HG02943 (cell line): ENCODE results near the gene SLC12A6.
"Not testable (repeated sequence)": the region's sequence is repeated elsewhere in the genome, so short reads cannot be mapped to it uniquely, and the experiment has no call there.

Experiments used
- ATAC-seq: cut with Tn5 transposase; IDR thresholded peaks from one replicate; pipeline ENCODE4 v1.9.1; 2021; ENCODE audit warnings: mild to moderate bottlenecking, low read depth, moderate library complexity; ENCODE audit not compliant: unreplicated experiment

The SLC12A6 gene

GRCh38 chr15:34337557-34338306 lies at the start of gene SLC12A6:
TSS of gene SLC12A6 (minus strand) at chr15:34337781. CDS start at chr15:34336680, 1,101 bp downstream.
- ATAC-seq, result peak; percentile 72

- ATAC-seq, result not testable (repeated sequence)
These were observed 44.4 kb upstream of the SLC12A6 start for GRCh38 chr15:34381829-34382521.

GRCh38 chr15:34380491-34380890 lies 42.9 kb upstream of the SLC12A6 start:
- not testable (repeated sequence) for ATAC-seq

- no peak for ATAC-seq
These were observed 39.3 kb upstream of the SLC12A6 start for GRCh38 chr15:34376856-34377255.

- ATAC-seq, result not testable (repeated sequence)
These were observed 38.0 kb upstream of the SLC12A6 start for GRCh38 chr15:34375541-34375940.

- no peak for ATAC-seq
These were observed 37.2 kb upstream of the SLC12A6 start for GRCh38 chr15:34374816-34375215.

- ATAC-seq, result no peak
These were observed 36.4 kb upstream of the SLC12A6 start for GRCh38 chr15:34373951-34374350.

GRCh38 chr15:34370643-34371042 lies 33.1 kb upstream of the SLC12A6 start:
- no peak for ATAC-seq

GRCh38 chr15:34370129-34370528 lies 32.5 kb upstream of the SLC12A6 start:
- no peak for ATAC-seq

- peak; percentile 79 for ATAC-seq
These were observed 29.8 kb upstream of the SLC12A6 start, which contains the start of gene LPCAT4 for GRCh38 chr15:34367101-34368081. TSS of gene LPCAT4 (minus strand) at chr15:34367196. CDS start at chr15:34367100, 96 bp downstream.

GRCh38 chr15:34366271-34367065 lies 28.9 kb upstream of the SLC12A6 start:
- ATAC-seq, result peak; percentile 3

- no peak for ATAC-seq
These were observed 28.3 kb upstream of the SLC12A6 start for GRCh38 chr15:34365836-34366235.

GRCh38 chr15:34365091-34365825 lies 27.7 kb upstream of the SLC12A6 start:
- ATAC-seq, result no peak

GRCh38 chr15:34364041-34364440 lies 26.5 kb upstream of the SLC12A6 start:
- no peak for ATAC-seq

- no peak for ATAC-seq
These were observed 24.6 kb upstream of the SLC12A6 start for GRCh38 chr15:34362047-34362773.

GRCh38 chr15:34361278-34361677 lies 23.7 kb upstream of the SLC12A6 start:
- no peak for ATAC-seq

GRCh38 chr15:34360298-34360697 lies 22.7 kb upstream of the SLC12A6 start:
- ATAC-seq, result no peak

- ATAC-seq, result no peak
These were observed 21.8 kb upstream of the SLC12A6 start for GRCh38 chr15:34359416-34359815.
